GM08714 (cell line): Measurements from ENCODE around the gene ALDH1A2.

Source experiments
- H3K4me3 ChIP-seq: fragments of 200-500 bp; sonication (Bioruptor generic); 2 replicates; pipeline ENCODE4 v1.5.1; 2014; ENCODE audit warnings: mild to moderate bottlenecking, low read length, inconsistent platforms
- ZNF274 ChIP-seq: IDR thresholded peaks from 2 replicates; pipeline ENCODE4 v1.6.1; 2012; ENCODE audit warnings: mild to moderate bottlenecking, low read depth, low read length

Gene ALDH1A2

GRCh38 chr15:57931570-57931969 is 133.9 kb downstream of the ALDH1A2 start:
- H3K4me3 ChIP-seq: no peak overlapping the region
- no peak for TF ChIP-seq ZNF274

- no peak overlapping the region for H3K4me3 ChIP-seq
- no peak for TF ChIP-seq ZNF274
Observed at GRCh38 chr15:57927091-57927631, 138.3 kb downstream of the ALDH1A2 start.

GRCh38 chr15:57925650-57926049 is 139.9 kb downstream of the ALDH1A2 start:
- no peak for TF ChIP-seq ZNF274

GRCh38 chr15:57924598-57924997 is 140.9 kb downstream of the ALDH1A2 start:
- TF ChIP-seq ZNF274: no peak
- H3K4me3 ChIP-seq: no peak overlapping the region

More at GRCh38 chr15:57925650-57926049, 139.9 kb downstream of the ALDH1A2 start:
- H3K4me3 ChIP-seq: no peak overlapping the region

- no peak for TF ChIP-seq ZNF274
- H3K4me3 ChIP-seq: no peak overlapping the region
Observed at GRCh38 chr15:57923750-57924149, 141.8 kb downstream of the ALDH1A2 start.

- TF ChIP-seq ZNF274: no peak
- H3K4me3 ChIP-seq: no peak overlapping the region
Observed at GRCh38 chr15:57923306-57923705, 142.2 kb downstream of the ALDH1A2 start.

- H3K4me3 ChIP-seq: no peak overlapping the region
- no peak for TF ChIP-seq ZNF274
Observed at GRCh38 chr15:57922776-57923175, 142.7 kb downstream of the ALDH1A2 start.

GRCh38 chr15:57921371-57921770 is 144.1 kb downstream of the ALDH1A2 start:
- no peak overlapping the region for H3K4me3 ChIP-seq
- TF ChIP-seq ZNF274: no peak

GRCh38 chr15:57920911-57921310 is 144.6 kb downstream of the ALDH1A2 start:
- no peak for TF ChIP-seq ZNF274
- no peak overlapping the region for H3K4me3 ChIP-seq

GRCh38 chr15:57919754-57920153 is 145.8 kb downstream of the ALDH1A2 start:
- H3K4me3 ChIP-seq: no peak overlapping the region
- no peak for TF ChIP-seq ZNF274

- H3K4me3 ChIP-seq: no peak overlapping the region
- TF ChIP-seq ZNF274: no peak
Observed at GRCh38 chr15:57917998-57918397, 147.5 kb downstream of the ALDH1A2 start.

- TF ChIP-seq ZNF274: no peak
- no peak overlapping the region for H3K4me3 ChIP-seq
Observed at GRCh38 chr15:57916695-57917094, 148.8 kb downstream of the ALDH1A2 start.

GRCh38 chr15:57915827-57916531 is 149.5 kb downstream of the ALDH1A2 start:
- no peak overlapping the region for H3K4me3 ChIP-seq

GRCh38 chr15:57914350-57915055 is 151.0 kb downstream of the ALDH1A2 start:
- H3K4me3 ChIP-seq: no peak overlapping the region
- TF ChIP-seq ZNF274: no peak

More at GRCh38 chr15:57915827-57916531, 149.5 kb downstream of the ALDH1A2 start:
- no peak for TF ChIP-seq ZNF274

GRCh38 chr15:57911247-57911646 is 154.3 kb downstream of the ALDH1A2 start:
- H3K4me3 ChIP-seq: no peak overlapping the region
- no peak for TF ChIP-seq ZNF274
